Measurements from ENCODE around the gene FRY.

DNA sequence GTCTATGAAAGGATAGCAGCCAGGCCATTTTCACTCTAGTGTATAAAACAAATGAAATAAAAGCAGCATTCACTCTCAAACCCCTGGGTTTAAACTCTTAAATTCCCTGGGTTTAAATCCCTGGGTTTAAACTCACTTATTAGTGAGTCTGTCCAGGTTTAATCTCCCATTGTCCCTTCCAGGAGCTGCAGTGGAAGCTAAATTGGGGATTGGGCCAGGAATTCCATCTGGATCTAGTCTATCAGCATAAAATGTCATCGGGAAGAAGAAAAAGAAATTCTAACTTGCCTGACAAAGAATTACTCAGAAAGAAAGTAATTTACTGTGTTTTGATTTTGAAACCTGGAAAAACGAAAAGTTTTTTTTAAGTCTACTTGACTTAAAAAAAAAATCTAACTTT lies 54.8 kb downstream of the FRY start:
- TF ChIP-seq, protein P1, sequence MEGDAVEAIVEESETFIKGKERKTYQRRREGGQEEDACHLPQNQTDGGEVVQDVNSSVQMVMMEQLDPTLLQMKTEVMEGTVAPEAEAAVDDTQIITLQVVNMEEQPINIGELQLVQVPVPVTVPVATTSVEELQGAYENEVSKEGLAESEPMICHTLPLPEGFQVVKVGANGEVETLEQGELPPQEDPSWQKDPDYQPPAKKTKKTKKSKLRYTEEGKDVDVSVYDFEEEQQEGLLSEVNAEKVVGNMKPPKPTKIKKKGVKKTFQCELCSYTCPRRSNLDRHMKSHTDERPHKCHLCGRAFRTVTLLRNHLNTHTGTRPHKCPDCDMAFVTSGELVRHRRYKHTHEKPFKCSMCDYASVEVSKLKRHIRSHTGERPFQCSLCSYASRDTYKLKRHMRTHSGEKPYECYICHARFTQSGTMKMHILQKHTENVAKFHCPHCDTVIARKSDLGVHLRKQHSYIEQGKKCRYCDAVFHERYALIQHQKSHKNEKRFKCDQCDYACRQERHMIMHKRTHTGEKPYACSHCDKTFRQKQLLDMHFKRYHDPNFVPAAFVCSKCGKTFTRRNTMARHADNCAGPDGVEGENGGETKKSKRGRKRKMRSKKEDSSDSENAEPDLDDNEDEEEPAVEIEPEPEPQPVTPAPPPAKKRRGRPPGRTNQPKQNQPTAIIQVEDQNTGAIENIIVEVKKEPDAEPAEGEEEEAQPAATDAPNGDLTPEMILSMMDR (IDR thresholded peaks at IDR 0.05): no peak
- TF ChIP-seq POLR2A (IDR thresholded peaks at IDR 0.05): no peak
